SHP77 treated with DMSO at 0.1 percent for 48 hours (cell line): ENCODE results near the gene LRRC7.

Experiments used
- DNase-seq: peaks from one replicate; lab custom pipeline; 2025; lab: John Stamatoyannopoulos, UW

LRRC7 gene

DNA sequence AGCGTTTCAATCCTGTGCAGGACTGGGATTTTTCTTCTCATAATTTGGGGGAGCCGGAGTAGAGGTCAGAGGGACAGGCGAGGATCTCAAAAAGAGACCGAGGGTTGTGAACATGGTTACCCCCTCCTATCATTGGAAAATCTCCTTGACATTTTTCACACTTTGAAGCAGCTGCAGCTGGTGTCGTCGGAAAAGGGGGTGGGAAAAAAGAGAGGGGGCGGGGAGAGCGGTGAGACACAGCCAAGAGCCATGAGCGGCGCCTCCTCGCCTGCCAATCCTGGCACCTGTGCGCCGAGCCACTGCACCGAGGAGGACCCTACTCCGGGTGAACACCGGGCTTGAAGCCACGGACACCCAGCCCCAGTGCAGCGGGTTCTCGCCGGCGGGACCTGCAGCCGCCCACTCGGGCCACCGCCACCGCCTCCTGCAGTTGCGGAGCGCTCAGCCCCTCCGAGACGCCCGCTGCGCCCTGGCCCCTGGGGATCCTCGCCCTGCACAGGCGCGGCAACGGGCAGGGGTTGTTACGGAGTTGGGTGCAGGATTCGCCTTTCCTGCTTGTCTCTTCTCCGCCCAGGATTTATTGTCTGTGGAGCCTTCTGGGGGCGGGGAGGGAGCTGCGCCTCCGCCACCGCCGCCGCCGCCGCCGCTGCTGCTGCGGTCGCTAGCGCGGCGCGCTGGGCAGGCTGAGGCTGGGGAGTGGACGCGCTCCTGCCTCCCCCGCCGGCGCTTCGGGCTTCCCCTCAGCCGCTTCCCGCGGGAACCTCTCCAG, at the start of gene LRRC7:
Gene LRRC7, plus strand, starts transcription at position 271 of the 769 bp plus-strand sequence. CDS start 718 bp downstream, outside the sequence.
- no peak for DNase-seq

DNA sequence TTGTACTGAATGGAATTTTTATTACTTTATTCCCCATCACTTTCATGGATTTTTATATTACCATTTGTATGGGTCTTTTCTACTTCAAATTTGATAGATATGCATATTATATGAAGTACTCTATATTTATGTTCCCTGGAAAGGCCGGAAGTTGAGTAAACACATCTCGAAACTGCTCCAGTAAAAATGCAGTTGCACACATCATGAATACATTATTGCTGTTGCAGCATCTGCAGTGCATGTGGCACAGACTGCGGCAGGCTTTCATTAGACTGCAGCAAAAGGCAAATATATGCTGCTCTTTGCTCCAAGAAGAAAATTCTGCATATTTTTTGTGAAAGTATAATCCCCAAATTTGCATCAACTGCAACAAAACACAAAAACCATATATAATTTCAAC, 48.7 kb upstream of the LRRC7 start:
- DNase-seq, result no peak

DNA sequence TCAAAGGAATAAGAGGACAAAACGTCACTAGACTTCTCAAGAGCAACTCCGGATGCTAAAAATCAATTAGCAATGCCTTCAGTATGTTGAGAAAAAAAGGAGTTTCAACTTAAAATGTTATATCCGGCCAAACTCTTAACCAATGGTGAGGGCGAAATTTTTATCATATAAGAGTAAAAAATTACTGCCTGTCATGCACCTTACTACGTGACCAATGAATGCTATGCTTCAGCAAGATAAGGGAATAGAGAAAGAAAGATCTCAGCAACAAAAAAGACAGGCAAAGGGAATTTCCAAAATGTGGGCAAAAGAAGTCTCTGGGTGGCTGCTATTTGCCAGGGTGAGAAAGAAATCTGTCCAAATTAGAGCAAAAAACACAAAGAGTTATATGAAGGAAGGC, 47.4 kb upstream of the LRRC7 start:
- no peak for DNase-seq

DNA sequence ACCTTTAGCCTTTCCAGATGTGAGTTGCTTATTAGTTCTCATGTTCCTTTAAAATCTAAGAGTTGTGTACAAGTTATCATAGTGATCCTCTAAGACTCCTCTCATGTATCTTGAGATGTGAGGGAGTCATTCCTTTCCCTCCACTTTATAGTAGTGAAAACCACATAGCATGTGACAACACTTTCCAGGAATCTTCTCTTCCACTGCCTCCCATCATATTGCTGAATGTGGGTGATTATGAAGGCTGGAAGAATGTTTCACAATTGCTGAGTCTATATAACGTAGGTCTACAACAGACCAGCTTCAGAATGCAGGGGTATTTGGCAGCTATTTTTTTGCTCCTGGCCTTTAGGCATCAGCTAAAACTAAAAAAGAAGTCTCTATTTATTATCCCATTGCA, 44.7 kb upstream of the LRRC7 start:
- no peak for DNase-seq

DNA sequence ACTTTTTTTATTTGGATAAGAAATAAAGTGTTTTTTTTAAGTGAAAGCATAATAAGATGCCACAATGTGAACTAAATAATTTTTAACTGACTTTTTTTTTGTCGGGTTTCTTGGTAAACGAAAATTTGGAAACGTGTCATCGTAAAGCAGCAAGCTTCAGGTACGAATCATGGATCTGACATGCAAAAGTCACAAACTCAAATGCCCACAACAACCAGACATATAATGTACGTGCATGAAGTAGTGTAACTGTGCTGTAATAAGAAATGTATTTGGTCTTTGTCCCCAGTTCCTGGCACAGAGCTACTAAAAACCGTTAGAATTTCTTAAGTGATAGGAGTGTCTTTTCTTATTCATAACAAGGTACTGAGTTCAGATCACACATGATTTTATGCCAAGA, 44.3 kb upstream of the LRRC7 start:
- no peak for DNase-seq

DNA sequence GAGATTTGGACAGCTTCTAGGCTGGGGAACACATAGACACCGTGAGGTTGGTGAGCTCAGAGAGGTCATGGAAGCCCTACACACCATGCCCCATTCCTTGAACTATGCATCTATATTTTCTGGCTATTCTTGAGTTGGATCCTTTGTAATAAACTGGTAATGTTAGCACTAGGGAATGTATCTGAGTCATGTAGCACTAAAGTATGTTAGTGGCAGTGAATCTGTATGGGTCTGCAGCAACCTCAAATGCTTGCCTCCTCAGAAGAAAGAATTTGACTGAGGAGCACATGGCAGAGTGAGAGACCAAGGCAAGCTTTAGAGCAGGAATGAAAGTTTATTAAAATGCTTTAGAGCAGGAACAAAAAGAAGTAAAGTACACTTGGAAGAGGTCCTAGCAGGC, 43.7 kb upstream of the LRRC7 start:
- DNase-seq, result no peak

DNA sequence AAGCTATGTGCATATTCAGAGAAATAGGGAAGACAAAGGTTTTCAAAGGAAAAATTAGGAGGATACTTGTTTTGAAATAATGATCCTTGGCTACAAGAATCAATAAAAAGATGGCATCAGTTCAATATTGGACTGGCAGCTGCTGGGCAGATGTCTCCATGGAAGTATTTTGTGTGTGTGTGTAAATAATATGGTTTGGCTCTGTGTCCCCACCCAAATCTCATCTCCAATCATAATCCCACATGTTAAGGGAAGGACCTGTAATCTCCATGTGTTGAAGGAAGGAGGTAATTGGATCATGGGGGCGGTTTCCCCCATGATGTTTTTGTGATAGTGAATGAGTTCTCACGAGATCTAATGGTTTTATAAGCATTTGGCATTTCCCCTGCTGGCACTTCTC, 40.4 kb upstream of the LRRC7 start:
- DNase-seq, result no peak

DNA sequence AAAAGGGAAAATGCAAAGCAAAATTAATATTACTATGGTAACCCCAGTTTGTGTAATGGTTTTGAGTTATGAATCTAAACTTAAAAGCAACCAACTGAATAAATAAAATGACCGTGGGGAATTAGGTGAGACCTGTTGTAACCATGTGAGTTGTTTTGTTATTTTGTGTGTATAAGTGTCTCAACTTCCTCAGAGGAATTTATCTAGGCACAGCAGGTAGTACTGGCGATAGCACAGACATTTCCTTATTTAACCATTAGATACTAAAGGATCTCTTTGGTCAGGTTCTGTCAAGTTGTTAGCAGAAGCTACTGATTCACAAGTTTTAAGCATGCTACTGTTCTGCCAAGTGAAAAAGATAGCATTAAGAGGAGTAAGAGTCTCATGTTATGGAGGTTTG, 39.3 kb upstream of the LRRC7 start:
- no peak for DNase-seq

DNA sequence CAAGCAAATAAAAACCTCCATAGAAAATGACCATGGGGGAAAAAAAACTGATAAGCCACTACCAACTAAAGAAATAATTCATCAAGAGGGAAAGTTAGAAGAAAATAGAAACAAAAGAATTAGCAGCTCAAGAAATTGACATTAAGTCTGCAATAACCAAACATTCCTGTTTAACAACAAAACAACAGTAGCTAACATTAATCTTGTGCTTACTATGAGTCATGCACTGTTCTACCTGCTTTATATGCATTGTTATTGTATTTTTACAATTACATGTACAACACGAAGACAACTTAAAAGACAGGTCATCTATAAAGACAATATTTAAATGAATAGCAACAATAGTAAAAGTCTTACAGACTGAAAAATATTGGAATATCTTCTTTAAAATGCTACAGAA, 34.4 kb upstream of the LRRC7 start:
- no peak for DNase-seq

DNA sequence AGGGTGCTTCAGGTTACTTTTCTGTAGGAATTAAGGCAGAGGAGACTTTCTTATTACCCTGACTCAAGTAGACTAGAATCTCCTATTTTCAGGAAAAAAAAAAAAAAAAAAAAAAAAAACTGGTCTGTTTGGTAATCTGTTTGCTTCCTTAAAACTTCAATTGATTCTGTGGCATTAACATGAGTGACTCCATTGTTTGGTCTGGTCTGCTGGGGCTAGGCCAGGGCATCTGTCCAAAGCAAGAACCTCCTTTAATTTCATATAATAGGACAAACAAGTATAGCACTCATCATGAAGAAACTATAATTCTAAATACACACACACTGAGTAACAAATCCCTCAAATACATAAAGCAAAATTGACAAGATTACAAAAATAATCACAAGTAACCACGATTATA, 32.9 kb upstream of the LRRC7 start:
- DNase-seq, result no peak

DNA sequence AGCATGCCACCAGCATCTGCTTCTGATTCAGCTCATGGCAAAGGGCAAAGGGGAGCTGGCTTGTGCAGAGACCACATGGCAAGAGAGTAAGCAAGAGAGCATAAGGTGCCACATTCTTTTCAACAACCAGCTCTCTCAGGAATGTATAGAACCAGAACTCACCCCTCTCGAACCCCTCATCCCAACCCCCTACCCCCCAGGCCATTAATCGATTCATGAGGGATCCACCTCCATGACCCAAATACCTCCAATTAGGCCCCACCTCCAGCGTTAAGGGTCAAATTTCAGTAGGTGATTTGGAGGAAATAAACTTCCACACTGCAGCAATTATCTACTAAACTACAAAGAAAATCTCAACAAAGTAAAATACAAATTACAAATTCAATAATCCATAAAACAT, 32.2 kb upstream of the LRRC7 start:
- no peak for DNase-seq

DNA sequence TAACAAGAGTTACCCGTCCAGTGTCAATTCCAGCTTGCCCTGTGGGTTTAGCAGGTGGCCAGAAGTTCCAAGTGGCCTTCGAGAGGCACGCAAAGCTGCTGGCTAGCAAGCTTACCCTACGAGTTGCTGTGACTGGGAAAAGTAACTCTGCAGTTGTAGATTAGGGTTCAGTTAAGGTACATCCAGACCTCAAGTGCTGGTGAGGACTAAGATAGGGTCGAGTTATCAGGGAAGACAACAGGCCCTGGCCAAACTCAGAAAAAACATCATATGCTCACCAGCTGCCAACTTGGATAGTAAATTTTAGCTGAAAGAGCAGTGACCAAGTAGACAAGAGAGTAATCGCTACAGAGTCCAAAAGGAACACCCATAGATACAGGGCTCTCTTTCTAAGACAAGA, 27.7 kb upstream of the LRRC7 start:
- no peak for DNase-seq

DNA sequence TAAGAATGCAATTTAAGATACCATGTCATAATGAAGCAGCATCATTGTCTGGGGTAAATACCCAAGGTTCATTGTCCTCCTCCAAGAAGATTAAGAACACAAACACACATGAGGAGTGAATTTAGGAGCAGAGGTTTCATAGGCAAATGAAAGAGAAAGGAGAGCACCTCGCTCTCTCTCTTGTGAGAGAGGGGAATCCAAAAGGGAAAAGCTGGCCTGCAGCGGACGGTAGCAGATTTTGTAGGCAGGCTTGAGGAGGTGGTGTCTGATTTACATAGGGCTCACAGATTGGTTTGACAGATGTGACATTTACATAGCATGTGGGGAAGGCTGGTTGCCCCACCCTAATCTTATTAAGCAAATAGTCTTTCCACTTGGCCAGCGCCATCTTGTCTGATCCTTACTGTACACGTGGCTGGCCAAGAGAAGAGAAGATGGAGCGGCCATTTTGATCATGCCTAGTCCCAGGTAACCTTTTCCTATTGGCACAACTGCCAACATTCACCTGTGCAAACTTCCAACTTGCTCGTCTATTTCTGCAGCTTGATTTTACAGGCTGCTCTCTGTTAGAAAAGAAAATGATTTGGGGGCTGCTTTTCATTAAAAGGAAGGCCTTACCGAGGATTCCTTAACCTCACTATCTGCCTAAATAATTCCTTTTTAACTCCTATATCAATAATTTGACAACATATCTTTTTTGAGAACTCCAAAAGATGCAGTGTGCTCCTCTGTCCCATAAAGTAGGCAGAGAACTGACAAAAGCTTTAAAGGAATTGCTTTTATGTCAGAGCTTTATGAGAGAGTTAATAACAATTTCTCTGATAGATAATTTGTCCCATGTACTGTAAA, 16.0 kb upstream of the LRRC7 start:
- no peak for DNase-seq

DNA sequence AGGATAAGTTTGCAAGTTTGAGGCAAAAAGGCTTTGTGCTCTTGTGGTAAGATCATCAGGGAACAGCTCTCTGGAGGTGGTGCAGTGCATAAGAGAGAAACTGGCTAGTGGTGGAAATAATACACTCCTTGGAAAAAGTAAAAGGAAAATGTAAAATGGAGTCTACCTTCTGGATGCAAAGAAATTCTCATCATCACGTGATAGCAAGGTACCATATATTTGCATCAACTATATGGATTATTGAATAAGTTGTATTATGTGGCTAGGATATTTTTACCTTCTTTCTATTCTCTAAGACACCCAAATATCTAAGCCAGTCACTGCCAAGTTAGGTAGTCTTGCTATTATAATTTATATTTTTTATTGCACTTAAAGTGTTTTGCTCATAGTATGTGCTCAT, 14.0 kb upstream of the LRRC7 start:
- no peak for DNase-seq

DNA sequence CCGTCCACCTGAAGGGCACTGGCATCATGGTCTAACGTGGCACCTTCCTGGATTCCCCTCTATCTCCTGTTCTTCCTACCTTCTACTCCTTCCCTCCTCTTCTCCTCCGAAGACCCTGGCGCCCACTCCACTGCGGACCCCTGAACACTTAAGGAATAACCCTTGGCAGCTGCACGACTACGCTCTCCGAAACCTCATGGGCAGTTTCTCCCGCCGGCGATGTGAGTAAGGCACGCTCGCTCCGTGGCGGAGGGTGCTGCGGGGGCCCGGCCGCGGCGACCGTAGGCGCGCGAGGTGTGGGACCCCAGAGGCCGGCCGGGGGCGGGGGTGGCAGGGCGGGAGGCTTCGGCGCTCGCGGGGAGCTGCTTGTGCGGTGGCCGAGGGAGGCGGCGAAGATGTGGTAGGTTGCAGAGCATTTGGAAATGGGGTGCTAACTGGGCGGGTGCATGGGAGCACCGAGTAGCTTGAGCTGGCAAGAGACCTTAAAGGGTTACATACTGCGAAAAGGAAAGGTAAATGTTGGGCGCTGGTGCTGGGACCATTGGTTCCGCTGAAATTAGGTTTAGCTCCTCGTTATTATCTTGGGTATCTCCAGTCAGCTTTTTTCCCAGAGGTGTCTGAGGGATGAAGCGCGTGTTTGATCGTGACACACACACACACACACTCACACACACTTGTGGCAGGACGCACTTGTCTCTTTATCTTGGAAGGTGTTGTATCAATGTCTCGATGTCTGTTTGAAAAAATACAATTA, 876 bp downstream of the LRRC7 start:
- DNase-seq, result no peak

DNA sequence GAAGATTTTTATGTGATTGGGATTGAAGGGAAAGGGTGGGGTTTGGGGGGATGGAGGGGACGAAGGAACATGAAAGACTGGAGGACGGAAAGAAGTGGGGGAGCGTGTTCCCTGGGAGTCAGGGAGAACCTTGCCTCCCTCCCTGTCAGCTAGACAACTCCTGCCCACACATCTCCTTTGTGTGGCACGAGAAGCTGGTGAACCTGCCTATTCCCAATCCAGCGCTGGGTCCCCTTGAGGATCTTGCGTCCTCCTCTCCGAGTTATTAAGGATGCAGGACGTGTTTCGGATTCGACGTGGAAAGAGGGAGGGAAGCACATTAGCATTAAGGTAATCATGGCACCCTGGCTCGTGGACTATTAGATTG, 1.4 kb downstream of the LRRC7 start:
- no peak for DNase-seq

DNA sequence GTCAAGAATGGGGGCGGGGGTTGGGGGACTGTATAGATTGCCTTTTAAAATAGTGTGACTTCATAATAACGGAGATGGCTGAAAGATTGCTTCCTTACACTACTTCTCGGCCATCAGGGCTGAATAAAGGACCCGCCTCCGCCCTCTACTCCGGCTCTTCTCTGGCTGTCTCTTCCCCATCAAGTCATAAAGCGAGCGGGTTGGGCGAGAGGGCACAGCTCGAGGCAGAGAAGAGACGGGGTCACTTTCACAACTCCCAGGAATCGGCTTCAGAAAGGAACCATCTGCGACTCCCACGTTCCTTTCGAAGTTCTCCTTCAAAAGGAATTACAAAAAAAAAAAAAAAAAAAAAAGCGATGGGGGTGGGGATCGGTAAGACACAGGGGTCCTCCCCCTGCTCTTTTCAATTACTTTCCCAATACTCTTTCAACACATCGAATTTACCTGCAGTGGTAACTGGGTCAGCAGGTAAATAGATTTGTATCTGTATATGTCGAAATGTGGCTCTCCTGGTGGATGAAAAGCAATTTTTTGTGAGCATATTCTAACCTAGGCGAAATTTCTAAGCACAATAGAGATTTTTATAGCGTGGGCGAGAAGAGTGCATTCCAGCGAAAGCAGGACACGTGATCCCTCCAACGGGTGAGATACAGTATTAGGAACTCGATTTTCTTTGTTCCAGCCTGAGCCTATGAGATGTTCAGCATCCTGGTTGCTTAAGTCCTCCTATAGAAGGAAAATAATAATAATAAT, 2.0 kb downstream of the LRRC7 start:
- no peak for DNase-seq

DNA sequence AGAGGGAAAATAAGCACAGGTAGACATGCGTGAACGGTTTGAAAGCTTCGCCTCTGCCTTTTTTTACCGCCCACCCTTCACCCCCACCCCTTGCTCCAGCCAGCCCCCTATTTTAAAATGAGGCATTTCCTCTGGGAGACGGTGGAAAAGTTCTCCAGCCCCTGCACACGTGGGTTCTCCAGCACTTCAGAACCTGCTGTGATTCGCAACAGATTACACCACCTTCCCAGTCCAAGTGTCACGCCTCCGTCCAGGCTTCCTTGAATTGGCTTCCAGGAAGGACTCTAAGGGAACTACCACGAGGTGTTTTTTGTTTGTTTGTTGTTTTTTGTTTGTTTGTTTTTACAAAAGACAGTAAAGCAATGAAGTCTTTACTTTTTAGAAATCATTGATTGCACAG, 2.6 kb downstream of the LRRC7 start:
- no peak for DNase-seq

DNA sequence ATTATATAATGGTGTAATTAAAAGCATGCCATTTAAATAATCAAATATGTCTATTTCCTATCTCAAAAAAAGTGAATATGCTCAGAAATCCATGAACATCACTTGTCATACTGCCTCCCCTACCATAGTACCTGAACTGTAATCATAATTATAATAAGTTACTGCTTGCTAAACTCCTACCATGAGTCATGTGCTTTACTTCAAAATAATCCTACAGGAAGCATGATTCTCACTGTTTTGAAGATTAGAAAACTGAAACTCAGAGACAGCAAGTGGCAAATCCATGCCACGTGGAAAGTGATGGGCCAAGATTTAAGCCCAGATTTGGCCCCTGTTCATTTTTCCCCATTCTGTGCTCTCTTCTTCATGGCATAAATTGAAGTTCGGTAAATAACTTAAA, 5.2 kb downstream of the LRRC7 start:
- no peak for DNase-seq

DNA sequence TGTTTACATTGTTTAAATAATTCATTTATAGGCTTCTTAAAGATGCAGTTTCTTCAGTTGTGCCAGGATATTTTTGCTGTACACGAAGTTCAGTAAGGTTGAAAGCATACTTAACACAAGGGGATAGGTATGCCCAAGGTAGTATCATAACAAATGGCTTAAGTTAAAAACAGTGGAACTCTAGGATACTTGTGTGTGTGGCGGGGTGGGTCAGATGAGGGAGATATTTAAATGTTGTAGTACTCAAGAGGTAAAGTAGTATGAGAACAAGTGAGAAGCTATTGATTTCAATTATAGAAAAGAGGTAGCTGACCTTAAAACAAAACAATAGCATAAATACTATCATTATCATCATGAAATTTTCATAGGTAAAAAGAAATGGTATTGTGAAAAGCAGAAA, 6.2 kb downstream of the LRRC7 start:
- no peak for DNase-seq

DNA sequence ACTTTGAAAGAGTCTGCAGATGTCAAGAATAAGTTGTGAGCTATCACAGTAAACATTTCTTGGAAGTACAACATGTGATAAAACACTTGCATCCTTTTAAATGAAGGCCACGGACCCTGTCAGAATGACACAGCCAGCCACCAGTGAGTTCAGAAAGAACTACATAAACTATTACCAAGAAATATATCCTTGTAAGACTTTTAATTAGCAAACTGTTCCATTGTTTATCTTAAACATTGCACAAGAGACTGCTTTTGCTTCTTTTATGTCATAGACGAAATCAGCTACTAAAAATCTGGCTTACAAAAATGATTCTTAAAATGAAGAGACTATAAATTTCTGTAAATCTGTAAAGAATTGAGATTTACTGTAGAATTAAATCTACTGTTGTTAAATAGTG, 17.9 kb downstream of the LRRC7 start:
- no peak for DNase-seq

DNA sequence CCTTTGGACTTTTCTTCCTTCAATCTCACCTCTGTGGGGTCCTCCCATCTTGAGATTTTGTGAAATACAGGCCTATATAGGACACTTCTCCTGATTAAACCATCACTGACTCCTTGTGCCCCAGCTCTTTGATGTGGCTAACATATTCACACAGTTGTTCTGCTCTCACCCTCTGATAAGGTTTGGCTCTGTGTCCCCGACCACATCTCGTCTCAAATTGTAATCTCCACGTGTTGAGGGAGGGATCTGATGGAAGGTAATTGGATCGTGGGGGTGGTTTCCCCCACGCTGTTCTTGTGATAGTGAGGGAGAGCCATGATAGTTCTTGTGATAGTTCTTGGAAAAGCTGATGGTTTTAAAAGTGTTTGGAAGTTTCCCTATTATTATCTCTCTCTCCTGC, 19.7 kb downstream of the LRRC7 start:
- DNase-seq, result no peak
